IMR-90 (cell line): Measurements from ENCODE around the gene DPP10.

Experiments
- BHLHE40 ChIP-seq: fragments of 150-350 bp; IDR thresholded peaks from 2 replicates; pipeline ENCODE4 v1.6.1; 2016; ENCODE audit warnings: mild to moderate bottlenecking, low read depth, low read length
- CHD1 ChIP-seq: IDR thresholded peaks from 2 replicates; pipeline ENCODE4 v1.6.1; 2012; ENCODE audit warnings: low read depth, low read length, improper control_type of control experiment
- MAFK ChIP-seq: IDR thresholded peaks from 2 replicates; pipeline ENCODE4 v1.6.1; 2012; ENCODE audit warnings: low read depth, low read length, improper control_type of control experiment
- MAZ ChIP-seq: IDR thresholded peaks from 2 replicates; pipeline ENCODE4 v1.6.1; 2012; ENCODE audit warnings: low read depth, mild to moderate bottlenecking, low read length, improper control_type of control experiment, moderate library complexity, borderline replicate concordance
- POLR2A ChIP-seq: IDR thresholded peaks from 2 replicates; pipeline ENCODE4 v1.6.1; 2012; ENCODE audit warnings: mild to moderate bottlenecking, low read depth, low read length
- RAD21 ChIP-seq: IDR thresholded peaks from 2 replicates; pipeline ENCODE4 v1.6.1; 2012; ENCODE audit warnings: low read length, improper control_type of control experiment
- RCOR1 ChIP-seq: IDR thresholded peaks from 2 replicates; pipeline ENCODE4 v1.6.1; 2012; ENCODE audit warnings: mild to moderate bottlenecking, low read length, improper control_type of control experiment; ENCODE audit not compliant: insufficient replicate concordance
- SMC3 ChIP-seq: fragments of 150-350 bp; IDR thresholded peaks from 2 replicates; pipeline ENCODE4 v1.6.1; 2016; ENCODE audit warnings: low read depth, mild to moderate bottlenecking, antibody characterized with exemption, low read length, moderate library complexity
- TF ChIP-seq, protein P1 (sequence below): conservative IDR thresholded peaks from 2 replicates; pipeline ENCODE4 v1.5.1; 2012; ENCODE audit warnings: mild to moderate bottlenecking, low read depth, low read length, improper control_type of control experiment
- TF ChIP-seq, protein P2 (sequence below): fragments of 150-350 bp; IDR thresholded peaks from 2 replicates; pipeline ENCODE4 v1.6.1; 2016; ENCODE audit warnings: low read depth, mild to moderate bottlenecking, low read length, moderate library complexity, borderline replicate concordance

DNA sequence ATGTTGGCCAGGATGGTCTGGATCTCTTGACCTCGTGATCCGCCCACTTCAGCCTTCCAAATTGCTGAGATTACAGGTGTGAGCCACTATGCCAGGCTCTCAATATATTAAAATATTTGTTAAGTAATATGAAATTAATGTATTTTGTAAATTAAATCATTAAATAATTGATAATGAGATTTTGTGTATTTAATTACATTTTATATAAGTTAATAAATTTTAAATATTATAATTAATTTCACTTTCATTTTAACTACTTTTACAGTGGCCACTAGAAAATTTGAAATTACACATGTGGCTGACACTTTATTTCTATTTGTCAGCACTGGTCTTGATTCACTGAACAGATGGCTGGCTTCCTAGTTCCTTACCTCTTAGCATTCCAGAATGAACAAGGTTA lies 102.6 kb downstream of the DPP10 start:
- TF ChIP-seq, protein P1, sequence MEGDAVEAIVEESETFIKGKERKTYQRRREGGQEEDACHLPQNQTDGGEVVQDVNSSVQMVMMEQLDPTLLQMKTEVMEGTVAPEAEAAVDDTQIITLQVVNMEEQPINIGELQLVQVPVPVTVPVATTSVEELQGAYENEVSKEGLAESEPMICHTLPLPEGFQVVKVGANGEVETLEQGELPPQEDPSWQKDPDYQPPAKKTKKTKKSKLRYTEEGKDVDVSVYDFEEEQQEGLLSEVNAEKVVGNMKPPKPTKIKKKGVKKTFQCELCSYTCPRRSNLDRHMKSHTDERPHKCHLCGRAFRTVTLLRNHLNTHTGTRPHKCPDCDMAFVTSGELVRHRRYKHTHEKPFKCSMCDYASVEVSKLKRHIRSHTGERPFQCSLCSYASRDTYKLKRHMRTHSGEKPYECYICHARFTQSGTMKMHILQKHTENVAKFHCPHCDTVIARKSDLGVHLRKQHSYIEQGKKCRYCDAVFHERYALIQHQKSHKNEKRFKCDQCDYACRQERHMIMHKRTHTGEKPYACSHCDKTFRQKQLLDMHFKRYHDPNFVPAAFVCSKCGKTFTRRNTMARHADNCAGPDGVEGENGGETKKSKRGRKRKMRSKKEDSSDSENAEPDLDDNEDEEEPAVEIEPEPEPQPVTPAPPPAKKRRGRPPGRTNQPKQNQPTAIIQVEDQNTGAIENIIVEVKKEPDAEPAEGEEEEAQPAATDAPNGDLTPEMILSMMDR: no peak
- TF ChIP-seq POLR2A (no peak), MAZ (no peak), SMC3 (no peak), RCOR1 (no peak), CHD1 (no peak), BHLHE40 (no peak), RAD21 (no peak), MAFK (no peak)
- TF ChIP-seq, protein P2, sequence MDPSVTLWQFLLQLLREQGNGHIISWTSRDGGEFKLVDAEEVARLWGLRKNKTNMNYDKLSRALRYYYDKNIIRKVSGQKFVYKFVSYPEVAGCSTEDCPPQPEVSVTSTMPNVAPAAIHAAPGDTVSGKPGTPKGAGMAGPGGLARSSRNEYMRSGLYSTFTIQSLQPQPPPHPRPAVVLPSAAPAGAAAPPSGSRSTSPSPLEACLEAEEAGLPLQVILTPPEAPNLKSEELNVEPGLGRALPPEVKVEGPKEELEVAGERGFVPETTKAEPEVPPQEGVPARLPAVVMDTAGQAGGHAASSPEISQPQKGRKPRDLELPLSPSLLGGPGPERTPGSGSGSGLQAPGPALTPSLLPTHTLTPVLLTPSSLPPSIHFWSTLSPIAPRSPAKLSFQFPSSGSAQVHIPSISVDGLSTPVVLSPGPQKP: no peak
